Measurements from ENCODE around the gene KCNJ9. TPM values are rescaled to one million over a fixed set of nuclear protein-coding genes. Genes with fewer than 3 reads are reported as not detected.

The KCNJ9 gene
- total and polyA plus RNA-seq, 2 donors (not counting 1 experiment from before 2014, with no cell fraction given): not detected

DNA sequence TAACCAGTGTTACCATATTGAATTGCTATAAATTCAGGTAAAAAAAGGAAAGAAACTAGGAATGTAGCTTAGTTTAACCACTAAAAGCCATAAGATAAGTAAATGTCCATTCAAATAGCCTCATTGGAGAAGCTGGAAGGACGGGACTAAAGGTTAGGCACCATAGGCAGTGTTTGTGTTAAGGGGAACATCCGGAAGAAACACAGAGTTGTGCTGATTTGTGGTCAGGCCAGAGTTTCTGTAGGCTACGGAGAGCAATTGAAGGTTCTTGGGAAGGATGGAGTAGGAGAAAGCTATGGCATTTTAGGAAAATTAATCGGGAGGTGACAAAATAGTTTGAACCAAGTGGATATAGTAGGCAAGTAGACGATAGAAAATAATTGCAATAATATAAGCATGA is 10.0 kb upstream of the KCNJ9 start:
- intact Hi-C loops (cut with micrococcal nuclease): loop anchor here (2.0 kb wide), 2 partner anchors 24 to 28 kb away; partner anchors contain the start of gene IGSF8
- Histone ChIP-seq H4K20me1 (ENCODE audit: control insufficient read depth, insufficient read depth, low read length, poor library complexity, severe bottlenecking) (no peaks in the 10 kb centered on the region), H3K79me2 (ENCODE audit: control insufficient read depth, insufficient read depth, low read length) (no peaks in the 10 kb centered on the region), H3K4me3 (ENCODE audit: control extremely low read depth in 1 of 5, extremely low read depth in 1 of 5, insufficient read depth in 1 of 5, low read depth in 2 of 5, low read length in 4 of 5) (peak overlapping the region in 1 of 5 experiments; percentile 63), H3K4me2 (replicated peaks; ENCODE audit: low read depth, low read length, poor library complexity, severe bottlenecking) (no peak overlapping the region), H3K27me3 (replicated peaks in 1 of 4; ENCODE audit: control extremely low read depth in 1 of 4, control insufficient read depth in 3 of 4, insufficient read depth in 4 of 4, low read length in 3 of 4) (peaks cover 0 to 32% (median 19%) of the 10 kb centered on the region in 4 experiments), H3K4me1 (ENCODE audit: control insufficient read depth in 2 of 2, insufficient read depth in 2 of 2, low read length in 2 of 2) (peaks cover 11 to 12% of the 10 kb centered on the region in 2 donors), H3K9me3 (ENCODE audit: control extremely low read depth in 1 of 3, control insufficient read depth in 2 of 3, insufficient read depth in 1 of 3, low read length in 2 of 3) (no peaks in the 10 kb centered on the region), H3K27ac (ENCODE audit: low read length in 2 of 2) (no peak overlapping the region), H2AFZ (ENCODE audit: insufficient read depth, low read depth, low read length, poor library complexity, severe bottlenecking) (no peak overlapping the region), H3K9ac (ENCODE audit: low read length) (no peak overlapping the region), H3K36me3 (replicated peaks in 1 of 2; ENCODE audit: control extremely low read depth in 1 of 2, control insufficient read depth in 1 of 2, extremely low read depth in 1 of 2, insufficient read depth in 2 of 2, low read length in 1 of 2) (no peaks in the 10 kb centered on the region)
- POLR2A ChIA-PET: no interaction called here
- Mint-ChIP-seq H3K4me3 (no peak overlapping the region), H3K4me1 (peaks cover 12% of the 10 kb centered on the region), H3K9me3 (ENCODE audit: insufficient read depth) (no peaks in the 10 kb centered on the region), H3K27me3 (peaks cover 56% of the 10 kb centered on the region), H3K27ac (no peak overlapping the region)
- WGBS (ENCODE audit: insufficient coverage): 90% methylated on average over 5 of the region's 5 CpGs
- CTCF ChIA-PET: interaction anchor here (1.3 to 3.7 kb wide), 4 partner anchors 9 to 30 kb away, joined by 4 to 27 read pairs (median 6); no protein-coding TSS in a partner anchor
- TF ChIP-seq, protein P1, sequence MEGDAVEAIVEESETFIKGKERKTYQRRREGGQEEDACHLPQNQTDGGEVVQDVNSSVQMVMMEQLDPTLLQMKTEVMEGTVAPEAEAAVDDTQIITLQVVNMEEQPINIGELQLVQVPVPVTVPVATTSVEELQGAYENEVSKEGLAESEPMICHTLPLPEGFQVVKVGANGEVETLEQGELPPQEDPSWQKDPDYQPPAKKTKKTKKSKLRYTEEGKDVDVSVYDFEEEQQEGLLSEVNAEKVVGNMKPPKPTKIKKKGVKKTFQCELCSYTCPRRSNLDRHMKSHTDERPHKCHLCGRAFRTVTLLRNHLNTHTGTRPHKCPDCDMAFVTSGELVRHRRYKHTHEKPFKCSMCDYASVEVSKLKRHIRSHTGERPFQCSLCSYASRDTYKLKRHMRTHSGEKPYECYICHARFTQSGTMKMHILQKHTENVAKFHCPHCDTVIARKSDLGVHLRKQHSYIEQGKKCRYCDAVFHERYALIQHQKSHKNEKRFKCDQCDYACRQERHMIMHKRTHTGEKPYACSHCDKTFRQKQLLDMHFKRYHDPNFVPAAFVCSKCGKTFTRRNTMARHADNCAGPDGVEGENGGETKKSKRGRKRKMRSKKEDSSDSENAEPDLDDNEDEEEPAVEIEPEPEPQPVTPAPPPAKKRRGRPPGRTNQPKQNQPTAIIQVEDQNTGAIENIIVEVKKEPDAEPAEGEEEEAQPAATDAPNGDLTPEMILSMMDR (IDR thresholded peaks at IDR 0.05): no peak
- no peak for ATAC-seq (ENCODE audit: low read depth)
- DNase-seq: no peak

DNA sequence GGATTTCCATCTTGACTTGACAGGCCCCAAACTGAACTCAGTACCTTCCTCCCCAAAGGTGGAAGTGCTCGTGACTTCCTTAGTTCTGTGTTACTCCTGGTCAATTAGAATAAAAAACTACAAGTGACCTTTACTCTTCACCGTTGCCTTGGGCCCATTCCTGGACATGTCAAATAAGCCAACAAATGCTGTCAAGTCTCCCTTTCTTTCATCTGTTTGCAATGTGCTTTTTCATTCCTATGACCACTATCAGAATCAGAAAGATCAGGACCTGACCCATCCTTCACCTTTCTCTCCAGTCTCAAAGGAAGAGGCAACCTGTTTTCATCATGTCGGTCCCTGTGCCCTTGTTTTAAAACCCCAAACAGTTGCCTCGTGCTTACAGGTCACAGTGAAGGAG is 6.5 kb upstream of the KCNJ9 start:
- Histone ChIP-seq H2AFZ (ENCODE audit: insufficient read depth, low read depth, low read length, poor library complexity, severe bottlenecking) (no peak overlapping the region), H3K9ac (ENCODE audit: low read length) (no peak overlapping the region), H3K4me3 (ENCODE audit: control extremely low read depth in 1 of 5, extremely low read depth in 1 of 5, insufficient read depth in 1 of 5, low read depth in 2 of 5, low read length in 4 of 5) (no peak overlapping the region), H3K36me3 (replicated peaks in 1 of 2; ENCODE audit: control extremely low read depth in 1 of 2, control insufficient read depth in 1 of 2, extremely low read depth in 1 of 2, insufficient read depth in 2 of 2, low read length in 1 of 2) (no peaks in the 10 kb centered on the region), H3K79me2 (ENCODE audit: control insufficient read depth, insufficient read depth, low read length) (no peaks in the 10 kb centered on the region), H3K4me1 (ENCODE audit: control insufficient read depth in 2 of 2, insufficient read depth in 2 of 2, low read length in 2 of 2) (peaks cover 7 to 8% of the 10 kb centered on the region in 2 donors), H3K4me2 (replicated peaks; ENCODE audit: low read depth, low read length, poor library complexity, severe bottlenecking) (no peak overlapping the region), H3K9me3 (ENCODE audit: control extremely low read depth in 1 of 3, control insufficient read depth in 2 of 3, insufficient read depth in 1 of 3, low read length in 2 of 3) (no peaks in the 10 kb centered on the region), H3K27ac (ENCODE audit: low read length in 2 of 2) (no peak overlapping the region), H4K20me1 (ENCODE audit: control insufficient read depth, insufficient read depth, low read length, poor library complexity, severe bottlenecking) (no peaks in the 10 kb centered on the region), H3K27me3 (replicated peaks in 1 of 4; ENCODE audit: control extremely low read depth in 1 of 4, control insufficient read depth in 3 of 4, insufficient read depth in 4 of 4, low read length in 3 of 4) (peaks cover 0 to 34% (median 21%) of the 10 kb centered on the region in 4 experiments)
- CTCF ChIA-PET: interaction anchor here (0.5 to 5.4 kb wide), 3 partner anchors 11 to 1711 kb away, joined by 3 to 24 read pairs (median 3); no protein-coding TSS in a partner anchor
- DNase-seq: no peak
- Mint-ChIP-seq H3K9me3 (ENCODE audit: insufficient read depth) (no peaks in the 10 kb centered on the region), H3K27me3 (peaks cover 52% of the 10 kb centered on the region), H3K4me3 (no peak overlapping the region), H3K27ac (no peak overlapping the region), H3K4me1 (peaks cover 7% of the 10 kb centered on the region)
- TF ChIP-seq, protein P1 (IDR thresholded peaks at IDR 0.05): no peak
- no peak for TF ChIP-seq EZH2 (IDR thresholded peaks at IDR 0.05; ENCODE audit: borderline replicate concordance, insufficient read depth, low read depth, low read length, poor library complexity, severe bottlenecking)
- ATAC-seq (ENCODE audit: low read depth): no peak
- 82% methylated on average over 3 of the region's 4 CpGs for WGBS (ENCODE audit: insufficient coverage)
- intact Hi-C loops (cut with micrococcal nuclease): loop anchor here (5.0 kb wide), 1 partner anchor 138 kb away; no protein-coding TSS in a partner anchor
- POLR2A ChIA-PET: no interaction called here
